ENCODE measurements around the gene SPRR2F.

GRCh38 chr1:153133267-153133666 lies 20.0 kb upstream of the SPRR2F start:
- no peak for TF ChIP-seq CTCF (IDR thresholded peaks at IDR 0.05; ENCODE audit: extremely low read depth in 1 of 2, insufficient read depth in 1 of 2, low read depth in 1 of 2, low read length in 2 of 2)
- TF ChIP-seq POLR2A (IDR thresholded peaks at IDR 0.05; ENCODE audit: low read depth, low read length) = no peak
- TF ChIP-seq MAX (IDR thresholded peaks at IDR 0.05; ENCODE audit: insufficient read depth, insufficient read length) = no peak
- no peak for TF ChIP-seq EZH2 (IDR thresholded peaks at IDR 0.05; ENCODE audit: borderline replicate concordance, low read depth, low read length, severe bottlenecking)
- TF ChIP-seq MYC (IDR thresholded peaks at IDR 0.05; ENCODE audit: low read depth, low read length) = no peak
- no peak for TF ChIP-seq POLR2AphosphoS5 (IDR thresholded peaks at IDR 0.05; ENCODE audit: insufficient read depth, low read depth, low read length)
- TF ChIP-seq GATA2 (IDR thresholded peaks at IDR 0.05; ENCODE audit: insufficient read depth, insufficient read length, low read depth, low read length) = no peak
